Suppressor macrophage treated with lipopolysaccharide for 4 hours (primary cell): ENCODE data around the gene GPR160.
"Not testable (repeated sequence)": the region's sequence is repeated elsewhere in the genome, so short reads cannot be mapped to it uniquely, and the experiment has no call there.

Experiments used
- DNase-seq: peaks from one replicate; pipeline ENCODE4 v3.0.0-alpha.2; 2020

The GPR160 gene

DNA sequence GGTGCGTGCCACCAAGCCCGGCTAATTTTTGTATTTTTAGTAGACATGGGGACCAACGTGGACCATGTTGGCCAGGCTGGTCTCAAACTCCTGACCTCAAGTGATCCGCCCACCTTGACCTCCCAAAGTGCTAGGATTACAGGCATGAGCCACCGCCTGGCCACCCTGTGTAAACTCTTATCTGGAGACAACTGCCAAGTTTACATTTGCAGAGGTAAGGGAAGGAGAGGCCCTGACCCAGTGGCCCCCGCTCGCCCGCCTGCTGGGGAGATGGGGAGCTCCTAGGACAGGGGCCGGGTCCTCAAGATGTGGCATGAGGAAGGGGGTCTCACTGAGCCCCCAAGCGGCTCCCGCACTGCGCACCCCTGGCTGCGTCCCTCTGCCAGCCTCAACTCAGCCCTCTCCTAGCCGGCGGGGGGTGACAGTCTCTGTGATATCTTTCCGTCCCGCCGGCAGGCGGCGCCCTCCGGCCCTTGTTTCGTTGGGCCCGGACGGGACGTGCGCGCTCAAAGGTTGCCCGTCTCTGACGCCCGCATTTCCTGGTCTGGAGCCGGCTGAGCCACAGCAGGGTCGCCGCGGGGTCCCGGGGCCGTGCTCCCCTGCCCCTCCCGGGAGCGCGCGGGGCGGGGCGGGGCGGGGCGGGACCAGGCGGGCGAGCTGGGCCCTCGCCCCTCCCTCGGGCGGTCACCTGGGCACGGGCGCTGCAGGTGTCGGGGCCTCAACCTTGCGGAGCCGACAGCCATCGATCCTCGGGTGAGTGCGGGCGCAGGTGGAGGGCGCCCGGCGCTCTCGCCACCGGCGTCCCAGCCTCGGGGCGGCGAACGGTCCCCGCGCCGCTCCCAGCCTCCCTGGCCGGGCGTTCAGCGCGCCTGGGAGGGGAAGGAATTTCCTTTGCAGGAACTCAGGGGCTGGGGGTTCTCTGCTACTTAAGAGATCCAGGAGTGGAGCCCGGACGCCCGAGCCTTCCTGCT is at the start of gene GPR160:
Gene GPR160 (plus strand): TSS at position 533 of the 971 bp plus-strand sequence. CDS start 45,978 bp downstream, outside the sequence.
- DNase-seq: peak; percentile 93

- DNase-seq: no peak
Measured at GRCh38 chr3:169990431-169990830, 47.4 kb upstream of the GPR160 start.

GRCh38 chr3:169992156-169992555 is 45.6 kb upstream of the GPR160 start:
- no peak for DNase-seq

DNA sequence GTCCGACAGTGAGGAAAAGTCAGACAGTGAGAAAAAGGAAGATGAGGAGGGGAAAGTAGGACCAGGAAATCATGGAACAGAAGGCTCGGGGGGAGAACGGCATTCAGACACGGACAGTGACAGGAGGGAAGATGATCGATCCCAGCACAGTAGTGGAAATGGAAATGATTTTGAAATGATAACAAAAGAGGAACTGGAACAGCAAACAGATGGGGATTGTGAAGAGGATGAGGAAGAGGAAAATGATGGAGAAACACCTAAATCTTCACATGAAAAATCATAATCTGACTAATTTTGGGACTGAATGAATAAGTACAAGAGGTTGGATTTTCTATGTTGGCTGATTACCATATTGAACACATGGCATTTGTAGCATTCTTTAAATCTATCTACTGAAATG is 45.0 kb upstream of the GPR160 start:
- DNase-seq: no peak

DNA sequence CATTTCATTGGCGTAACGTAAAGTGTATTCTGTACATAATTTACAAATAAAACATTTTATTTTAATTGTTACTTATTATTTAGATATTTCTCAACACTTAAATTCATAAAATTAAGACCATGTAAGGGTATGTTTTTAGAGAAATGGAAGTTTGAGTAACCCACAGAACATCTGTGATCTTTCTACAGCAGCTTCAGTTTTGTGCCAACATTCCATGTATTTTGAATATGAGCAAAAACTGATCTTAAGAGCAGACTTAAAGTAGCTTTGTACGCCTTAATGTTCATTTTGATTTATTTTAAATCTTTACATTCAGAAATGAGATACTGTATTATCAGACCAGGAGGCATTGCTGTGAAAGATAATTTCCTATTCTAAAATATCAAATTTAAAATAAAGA is 44.0 kb upstream of the GPR160 start:
- no peak for DNase-seq

- no peak for DNase-seq
Measured at GRCh38 chr3:169996063-169996462, 41.7 kb upstream of the GPR160 start.

DNA sequence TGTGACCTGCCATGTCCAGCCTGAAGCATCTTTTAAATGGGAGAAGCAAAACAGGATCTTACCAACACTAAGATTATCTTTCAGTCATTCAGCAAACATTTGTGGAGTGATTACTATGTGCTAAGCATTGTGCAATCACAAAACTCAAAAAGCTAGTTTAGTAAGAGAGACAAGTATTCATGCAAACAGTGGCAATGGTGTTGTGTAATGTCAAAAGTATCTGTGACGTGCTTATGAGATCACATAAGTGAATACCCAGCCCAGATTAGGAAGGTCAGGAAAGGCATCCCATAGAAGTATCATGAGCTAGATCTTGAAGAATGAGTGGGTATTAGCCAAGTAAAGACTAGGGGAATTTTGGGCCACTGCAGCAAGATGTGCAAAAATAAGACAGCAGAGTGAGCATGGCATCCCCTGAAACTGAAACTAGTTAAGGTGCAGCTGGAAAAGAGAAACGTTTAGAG is 39.1 kb upstream of the GPR160 start:
- DNase-seq: peak; percentile 63

- DNase-seq: no peak
Measured at GRCh38 chr3:169999433-169999832, 38.4 kb upstream of the GPR160 start.

DNA sequence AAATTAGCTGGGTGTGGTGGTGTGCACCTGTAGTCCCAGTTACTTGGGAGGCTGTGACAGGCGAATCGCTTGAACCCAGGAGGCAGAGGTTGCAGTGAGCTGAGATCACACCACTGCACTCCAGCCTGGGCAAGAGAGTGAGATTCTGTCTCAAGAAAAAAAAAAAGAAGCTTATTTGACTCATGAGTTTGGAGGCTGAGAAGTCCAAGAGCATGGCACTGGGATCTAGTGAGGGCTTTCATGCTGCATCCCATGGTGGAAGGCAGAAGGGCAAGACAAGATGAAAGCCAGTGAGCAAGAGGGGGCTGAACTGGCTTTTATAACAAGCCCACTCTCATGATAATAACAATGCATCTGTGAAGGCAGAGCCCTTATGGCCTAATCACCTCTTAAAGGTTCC is 37.7 kb upstream of the GPR160 start:
- DNase-seq: no peak

GRCh38 chr3:170002231-170002630 is 35.6 kb upstream of the GPR160 start:
- no peak for DNase-seq

GRCh38 chr3:170002879-170003278 is 34.9 kb upstream of the GPR160 start:
- peak; percentile 30 for DNase-seq

GRCh38 chr3:170003881-170004356 is 33.9 kb upstream of the GPR160 start:
- DNase-seq: no peak

DNA sequence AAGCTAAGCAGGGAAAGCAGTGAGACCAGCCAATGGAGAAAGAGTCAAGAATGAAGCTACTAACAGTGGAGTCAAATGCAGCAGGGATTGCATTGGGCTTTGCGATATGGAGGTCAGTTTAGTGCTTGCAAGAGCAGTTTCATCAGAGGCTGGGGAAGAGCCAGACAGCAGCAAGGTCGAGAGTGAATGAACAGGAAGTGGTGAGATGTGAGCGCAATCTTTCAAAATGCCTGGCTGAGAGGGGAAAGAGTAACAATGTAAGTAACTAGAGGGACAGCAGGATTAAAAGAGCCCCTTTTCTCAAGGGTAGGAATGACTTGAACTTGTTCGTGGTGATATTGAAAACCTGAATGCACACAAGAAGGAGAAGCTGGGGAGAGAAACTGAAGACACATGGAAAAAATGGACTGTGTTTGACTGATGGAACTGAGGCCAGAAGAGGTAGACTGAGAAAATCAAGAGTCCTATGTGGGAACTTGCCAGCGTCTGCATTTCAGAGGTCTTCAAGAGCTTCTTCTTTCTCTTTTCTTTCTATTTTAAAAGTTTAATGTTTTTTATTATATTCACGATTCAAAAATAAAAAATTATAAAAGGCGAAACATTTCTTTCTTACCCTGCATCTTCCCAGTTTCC is 30.6 kb upstream of the GPR160 start:
- peak; percentile 78 for DNase-seq

DNA sequence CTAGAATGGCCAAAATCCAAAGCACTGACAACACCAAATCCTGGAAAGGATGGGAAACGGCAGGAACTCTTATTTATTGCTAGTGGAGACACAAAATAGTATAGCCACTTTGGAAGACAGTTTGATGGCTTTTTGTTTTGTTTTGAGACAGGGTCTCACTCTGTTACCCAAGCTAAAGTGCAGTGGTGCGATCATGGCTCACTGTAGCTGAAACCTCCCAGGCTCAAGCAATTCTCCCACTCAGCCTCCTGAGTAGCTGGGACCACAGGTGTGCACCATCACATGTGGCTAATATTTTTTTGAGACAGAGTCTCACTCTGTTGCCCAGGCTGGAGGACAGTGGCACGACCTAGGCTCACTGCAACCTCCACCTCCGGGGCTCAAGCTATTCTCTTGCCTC is 27.3 kb upstream of the GPR160 start:
- DNase-seq: no peak

- DNase-seq: no peak
Measured at GRCh38 chr3:170012683-170013400, 25.0 kb upstream of the GPR160 start.

DNA sequence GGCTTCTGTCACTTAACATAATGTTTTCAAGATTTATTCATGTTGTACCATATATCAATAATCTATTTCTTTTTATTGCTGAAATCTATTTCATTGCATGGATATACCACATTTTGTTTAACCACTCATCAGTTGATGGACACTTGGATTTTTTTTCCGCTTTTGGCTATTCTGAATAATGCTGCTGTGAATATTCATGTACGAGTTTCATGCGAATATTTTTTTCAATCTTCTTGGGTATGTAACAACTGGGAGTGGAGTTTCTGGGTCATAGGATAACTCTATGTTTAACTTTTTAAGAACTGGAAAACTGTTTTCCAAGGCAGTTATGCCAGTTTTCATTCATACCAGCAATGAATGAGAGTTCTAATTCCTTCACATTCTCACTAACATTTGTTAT is 21.7 kb upstream of the GPR160 start:
- DNase-seq: no peak

DNA sequence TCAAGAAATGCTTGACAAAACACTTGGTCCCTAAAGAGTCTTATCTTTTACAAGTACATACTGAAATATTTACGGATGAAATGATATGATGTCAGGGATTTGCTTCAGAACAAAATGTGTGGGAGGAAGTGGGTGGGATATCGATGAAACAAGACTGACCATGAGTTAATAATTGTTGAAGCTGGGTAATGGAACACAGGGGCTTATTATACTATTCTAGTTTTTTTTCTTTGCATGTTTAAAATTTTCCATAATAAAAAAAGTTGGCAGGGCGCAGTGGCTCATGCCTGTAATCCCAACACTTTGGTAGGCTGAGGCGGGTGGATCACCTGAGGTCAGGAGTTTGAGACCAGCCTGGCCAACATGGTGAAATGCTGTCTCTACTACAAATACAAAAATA is 18.5 kb upstream of the GPR160 start:
- DNase-seq: not testable (repeated sequence)

DNA sequence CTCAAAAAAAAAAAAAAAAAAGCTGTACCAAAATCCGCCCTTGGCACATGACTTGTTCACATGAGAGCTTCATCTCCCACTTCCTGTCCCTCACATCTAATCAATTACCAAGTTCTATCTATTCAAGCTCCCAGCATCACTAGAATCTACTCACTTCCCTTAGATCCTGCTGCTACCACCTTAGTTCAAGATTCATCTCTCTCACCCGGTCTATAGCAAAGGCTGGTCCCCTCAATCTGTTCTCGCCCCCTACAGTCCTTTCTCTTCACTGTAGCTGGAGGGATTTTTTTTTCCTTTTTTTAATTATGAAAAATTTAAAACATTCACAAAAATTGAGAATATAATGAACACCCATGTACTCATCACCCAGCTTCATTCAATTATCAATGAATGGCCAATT is 16.7 kb upstream of the GPR160 start:
- DNase-seq: no peak

DNA sequence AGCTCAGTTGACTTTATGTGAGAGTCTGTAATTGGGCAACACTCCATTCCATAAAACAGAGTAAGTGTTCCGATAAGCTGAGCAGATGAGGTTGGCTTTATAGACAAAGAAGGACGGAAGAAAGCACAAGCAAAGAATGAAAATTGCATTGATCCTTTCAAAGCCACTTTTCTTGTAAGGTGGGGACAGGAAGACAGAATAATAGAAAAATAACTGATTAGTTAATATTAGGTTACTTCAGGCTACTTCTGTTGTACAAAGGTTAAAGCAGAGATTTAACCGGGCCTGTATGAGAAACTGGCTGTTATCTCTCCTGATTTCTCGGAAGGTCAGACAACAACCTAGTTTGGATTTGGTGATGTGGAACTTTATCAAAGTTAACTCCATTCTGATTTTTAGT is 15.5 kb upstream of the GPR160 start:
- no peak for DNase-seq

DNA sequence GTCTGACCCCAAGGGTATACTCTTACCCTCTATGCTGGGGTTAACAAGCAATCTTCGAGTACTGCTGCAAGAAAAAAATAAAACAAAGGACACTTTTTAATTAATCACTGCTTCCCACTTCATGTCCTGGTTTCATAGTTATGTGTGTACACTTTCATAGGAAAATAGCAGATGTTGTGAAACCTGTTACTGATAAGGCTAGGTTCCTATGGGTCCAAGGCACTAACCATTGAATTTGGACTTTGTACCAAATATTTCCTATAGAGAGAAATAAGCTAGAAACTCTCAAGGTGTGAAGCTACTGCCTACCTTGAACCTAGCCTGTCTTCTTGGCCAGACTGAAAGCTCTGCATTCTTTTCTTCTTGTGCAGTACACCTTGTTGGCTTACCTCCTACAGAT is 14.6 kb upstream of the GPR160 start:
- no peak for DNase-seq

- DNase-seq: no peak
Measured at GRCh38 chr3:170024581-170024980, 13.2 kb upstream of the GPR160 start.

GRCh38 chr3:170027233-170028102 is 10.3 kb upstream of the GPR160 start:
- DNase-seq: no peak
